H1 (cell line): ENCODE measurements around the gene ACVR1. TPM values are rescaled to one million over a fixed set of nuclear protein-coding genes. Genes with fewer than 3 reads are reported as not detected.

Source experiments
- CTCF ChIA-PET: fragments of 300-600 bp; sonication (Branson Sonifier 250); formaldehyde crosslinking; loops from one replicate; lab custom pipeline; 2021; ENCODE audit not compliant: partially characterized antibody; lab: Charles Lee
- POLR2A ChIA-PET: fragments of 300-600 bp; sonication (Branson Sonifier 250); formaldehyde crosslinking; loops from one replicate; lab custom pipeline; 2021; ENCODE audit warnings: inconsistent platforms; ENCODE audit not compliant: partially characterized antibody; lab: Charles Lee
- DNase-seq, 2 experiments: peaks; one replicate each; pipeline versions ENCODE4 v3.0.0 to v3.0.0-alpha.2; 2010 to 2022; ENCODE audit warnings: low spot score in 2 of 2, low read depth in 1 of 2, mixed read lengths in 1 of 2
- FAIRE-seq: peaks from 2 replicates; lab custom pipeline; 2011; peaks lifted over from hg19 to GRCh38; lab: Jason Lieb, UNC
- H2AFZ ChIP-seq: 2 replicates; pipeline ENCODE4 v1.8.1; 2012; ENCODE audit warnings: low read length, inconsistent platforms
- H2AK5ac ChIP-seq: 2 replicates; pipeline ENCODE4 v1.6.1; 2013; ENCODE audit warnings: low read depth, low read length
- H2BK120ac ChIP-seq: replicated peaks from 2 replicates; pipeline ENCODE3; 2013; ENCODE audit warnings: low read depth, low read length, inconsistent platforms
- H2BK12ac ChIP-seq: 2 replicates; pipeline ENCODE4 v1.6.1; 2013; ENCODE audit warnings: low read depth, low read length
- H2BK15ac ChIP-seq: 2 replicates; pipeline ENCODE4 v1.6.1; 2013; ENCODE audit warnings: low read length
- H2BK20ac ChIP-seq: 2 replicates; pipeline ENCODE4 v1.6.1; 2013; ENCODE audit warnings: low read length
- H2BK5ac ChIP-seq: 2 replicates; pipeline ENCODE4 v1.6.1; 2013; ENCODE audit warnings: low read depth, low read length
- H3K14ac ChIP-seq: 2 replicates; pipeline ENCODE4 v1.6.1; 2013; ENCODE audit warnings: inconsistent platforms; ENCODE audit not compliant: insufficient read length
- H3K18ac ChIP-seq: 2 replicates; pipeline ENCODE4 v1.6.1; 2013; ENCODE audit warnings: low read length; ENCODE audit errors: extremely low read depth
- H3K23ac ChIP-seq: 2 replicates; pipeline ENCODE4 v1.6.1; 2013; ENCODE audit warnings: inconsistent platforms; ENCODE audit not compliant: insufficient read length
- H3K23me2 ChIP-seq: 2 replicates; pipeline ENCODE4 v1.6.1; 2013; ENCODE audit warnings: low read depth, low read length
- H3K27ac ChIP-seq: 2 replicates; pipeline ENCODE4 v1.6.1; 2011; ENCODE audit warnings: low read depth, low read length, inconsistent platforms
- H3K27me3 ChIP-seq, 4 experiments: replicated peaks in 1 of 4; 1 replicate in 1 of 4; 2 replicates in 3 of 4; pipeline versions ENCODE4 v1.6.1 to v1.8.1; 2011 to 2013; ENCODE audit warnings: low read length in 3 of 4, mild to moderate bottlenecking in 3 of 4, inconsistent platforms in 2 of 4, mixed read lengths in 2 of 4, moderate library complexity in 1 of 4; ENCODE audit not compliant: control insufficient read depth in 3 of 4, insufficient read depth in 3 of 4; ENCODE audit errors: extremely low read depth in 1 of 4
- H3K36me3 ChIP-seq, 4 experiments: 2 replicates each; pipeline versions ENCODE4 v1.6.1 to v1.8.1; 2011 to 2013; ENCODE audit warnings: mild to moderate bottlenecking in 4 of 4, low read length in 3 of 4, moderate library complexity in 2 of 4, control low read depth in 1 of 4, inconsistent platforms in 1 of 4; ENCODE audit not compliant: insufficient read depth in 4 of 4, control insufficient read depth in 2 of 4
- H3K4ac ChIP-seq: replicated peaks from 2 replicates; pipeline ENCODE3; 2013; ENCODE audit warnings: low read length, low read depth, mixed read lengths, inconsistent platforms; ENCODE audit not compliant: insufficient read length
- H3K4me1 ChIP-seq, 4 experiments: replicated peaks in 1 of 4; 1 replicate in 1 of 4; 2 replicates in 3 of 4; pipeline versions ENCODE4 v1.6.1 to v1.8.1; 2011 to 2013; ENCODE audit warnings: low read length in 3 of 4, inconsistent platforms in 2 of 4, mixed read lengths in 1 of 4; ENCODE audit not compliant: insufficient read depth in 4 of 4, control insufficient read depth in 3 of 4
- H3K4me2 ChIP-seq, 2 experiments: 2 replicates each; pipeline versions ENCODE4 v1.6.1 to v1.8.1; 2011 to 2013; ENCODE audit warnings: low read depth in 2 of 2, low read length in 2 of 2, control low read depth in 1 of 2, inconsistent platforms in 1 of 2, mild to moderate bottlenecking in 1 of 2; ENCODE audit not compliant: insufficient read depth in 1 of 2
- H3K4me3 ChIP-seq, 4 experiments: fragments of 200-600, 300-600 bp in 1 of 4; sonication (generic), shearing (Covaris generic), sonication (Bioruptor Twin) in 1 of 4; 2 replicates each; pipeline versions ENCODE4 v1.5.1 to v1.8.1; 2011 to 2016; ENCODE audit warnings: low read length in 4 of 4, low read depth in 3 of 4, control low read depth in 2 of 4, inconsistent platforms in 2 of 4, mild to moderate bottlenecking in 2 of 4, mixed read lengths in 1 of 4, moderate library complexity in 1 of 4; ENCODE audit not compliant: insufficient read depth in 2 of 4; ENCODE audit errors: extremely low read depth in 1 of 4
- H3K56ac ChIP-seq: replicated peaks from 2 replicates; pipeline ENCODE3; 2013; ENCODE audit warnings: low read depth, mild to moderate bottlenecking, mixed read lengths, low read length, inconsistent platforms; ENCODE audit not compliant: insufficient read length
- H3K79me1 ChIP-seq: 2 replicates; pipeline ENCODE4 v1.6.1; 2013; ENCODE audit warnings: low read depth, low read length, control low read depth
- H3K79me2 ChIP-seq, 2 experiments: 2 replicates each; pipeline versions ENCODE4 v1.6.1 to v1.8.1; 2012 to 2013; ENCODE audit warnings: low read length in 2 of 2, mild to moderate bottlenecking in 2 of 2, inconsistent platforms in 1 of 2; ENCODE audit not compliant: insufficient read depth in 2 of 2, control insufficient read depth in 1 of 2
- H3K9ac ChIP-seq, 4 experiments: replicated peaks in 1 of 4; 1 replicate in 1 of 4; 2 replicates in 3 of 4; pipeline versions ENCODE4 v1.6.1 to v1.8.1; 2011 to 2013; ENCODE audit warnings: low read depth in 3 of 4, low read length in 3 of 4, control low read depth in 2 of 4, mild to moderate bottlenecking in 2 of 4, moderate library complexity in 2 of 4, inconsistent platforms in 1 of 4; ENCODE audit errors: extremely low read depth in 1 of 4
- H3K9me3 ChIP-seq, 2 experiments: 2 replicates each; pipeline versions ENCODE4 v1.6.1 to v1.8.1; 2012 to 2013; ENCODE audit warnings: mild to moderate bottlenecking in 2 of 2, moderate library complexity in 2 of 2, control low read depth in 1 of 2, inconsistent platforms in 1 of 2, low read depth in 1 of 2, low read length in 1 of 2, mixed read lengths in 1 of 2; ENCODE audit not compliant: insufficient read depth in 2 of 2
- H4K20me1 ChIP-seq, 2 experiments: replicated peaks in 1 of 2; 2 replicates each; pipeline versions ENCODE3 to v1.8.1; 2011 to 2013; ENCODE audit warnings: inconsistent platforms in 2 of 2, low read length in 2 of 2, mild to moderate bottlenecking in 1 of 2; ENCODE audit not compliant: insufficient read depth in 2 of 2, control insufficient read depth in 1 of 2
- H4K5ac ChIP-seq: 2 replicates; pipeline ENCODE4 v1.6.1; 2013; ENCODE audit warnings: low read length, low read depth, mixed read lengths, inconsistent platforms; ENCODE audit not compliant: insufficient read length
- H4K8ac ChIP-seq: 2 replicates; pipeline ENCODE4 v1.8.0; 2013; ENCODE audit warnings: mild to moderate bottlenecking, moderate library complexity, low read length, inconsistent platforms; ENCODE audit not compliant: insufficient read depth; ENCODE audit errors: extremely low read depth
- H4K91ac ChIP-seq: replicated peaks from 2 replicates; pipeline ENCODE3; 2013; ENCODE audit warnings: low read length, mixed read lengths, inconsistent platforms; ENCODE audit not compliant: insufficient read length
- EGR1 ChIP-seq: IDR thresholded peaks from 2 replicates; pipeline ENCODE4 v1.6.1; 2011; ENCODE audit warnings: low read depth, low read length, borderline replicate concordance
- SP1 ChIP-seq: IDR thresholded peaks from 2 replicates; pipeline ENCODE4 v1.6.1; 2011; ENCODE audit warnings: low read depth, low read length
- WGBS, 2 experiments: shearing (Covaris generic) in 1 of 2; methylation state at CpG; one replicate each; pipeline versions ENCODE4 v1.1.6 to v1.1.7; 2013 to 2015; ENCODE audit warnings: low lambda C conversion rate in 2 of 2, mixed read lengths in 2 of 2, inconsistent platforms in 1 of 2, low coverage in 1 of 2, missing lambda C conversion rate in 1 of 2; ENCODE audit not compliant: insufficient replicate concordance in 2 of 2, insufficient coverage in 1 of 2, insufficient read length in 1 of 2; ENCODE audit errors: extremely low coverage in 1 of 2, missing lambda C conversion rate in 1 of 2; 5-methylcytosine and 5-hydroxymethylcytosine counted together
- polyA plus RNA-seq, 7 experiments: library from polyadenylated mRNA; depleted of rRNA in 3 of 7; stranded (reverse) in 5 of 7; unstranded in 2 of 7; fragments of >200 nt in 5 of 7; fragments of 200-250 nt in 2 of 7; gene quantifications; 1 replicate in 5 of 7; 2 replicates in 1 of 7; 4 replicates in 1 of 7; pipeline versions ENCODE4 v1.2.1 to v1.2.3, GENCODE V29; 2011 to 2013; ENCODE audit warnings: missing spikeins in 2 of 7, mixed read lengths in 2 of 7
- total RNA-seq: library from RNA; stranded (reverse); fragmentation: NEBNext Ultra II Directional; extraction: Animal tissue kit (Norgen Biotek cat#: 25700); gene quantifications from 2 replicates; pipeline ENCODE4 v1.2.1, GENCODE V29; 2021

ACVR1 gene
- total and polyA plus RNA-seq, 2 of the 8 experiments (the other 6 are each of a cell fraction or from before 2014, with no cell fraction given): 8.5 to 17.7 TPM

DNA sequence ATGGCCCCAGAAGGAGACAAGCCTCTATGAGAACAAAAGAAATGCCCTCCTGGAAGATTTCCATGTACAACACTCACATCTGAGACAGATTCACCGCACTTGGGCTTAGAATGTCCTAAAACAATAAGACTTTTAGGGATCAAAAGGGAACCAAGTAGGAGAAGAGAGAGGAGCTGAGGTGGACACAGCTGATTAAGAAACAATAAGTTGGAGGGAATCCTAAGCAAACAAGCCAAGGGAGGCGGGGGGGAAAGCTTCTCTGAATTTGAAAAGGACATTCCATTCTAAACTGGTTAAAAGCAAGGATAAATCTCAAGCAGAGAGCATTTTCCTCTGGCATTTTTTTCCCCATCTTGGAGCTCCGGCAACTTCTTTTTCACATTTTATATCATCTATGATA lies 9.9 kb downstream of the ACVR1 start:
- CTCF ChIA-PET: interaction anchor here (1.5 to 2.4 kb wide), 4 partner anchors 11 to 38 kb away, joined by 4 to 8 read pairs (median 5); partner anchors contain the start of gene ACVR1
- Histone ChIP-seq H3K9me3 (no peaks in the 10 kb centered on the region), H3K9ac (no peak overlapping the region), H3K4me1 (peaks cover 3 to 16% (median 7%) of the 10 kb centered on the region in 4 experiments; a peak in 6 of 7 replicates), H3K23me2 (no peaks in the 10 kb centered on the region), H3K4me2 (peak overlapping the region; percentile 43 to 50), H2BK20ac (no peak overlapping the region), H3K56ac (no peak overlapping the region), H2AFZ (no peak overlapping the region), H3K79me2 (peaks cover 0 to 67% of the 10 kb centered on the region in 2 experiments; a peak in 2 of 4 replicates), H3K27me3 (no peaks in the 10 kb centered on the region), H3K36me3 (no peaks in the 10 kb centered on the region), H4K20me1 (peaks cover 0 to 1% of the 10 kb centered on the region in 2 experiments), H3K14ac (no peak overlapping the region), H4K5ac (no peak overlapping the region), H2BK12ac (no peak overlapping the region), H4K8ac (no peak overlapping the region), H3K4ac (no peak overlapping the region), H3K79me1 (no peaks in the 10 kb centered on the region; the same call in 1 of the 2 replicates), H2BK5ac (no peak overlapping the region), H2BK15ac (no peak overlapping the region), H2BK120ac (no peak overlapping the region), H2AK5ac (no peak overlapping the region), H3K18ac (no peak overlapping the region), H3K27ac (0 out of 2 replicates have a peak overlapping the region, but pooled peaks have one; percentile 5), H4K91ac (no peak overlapping the region), H3K23ac (no peak overlapping the region), H3K4me3 (no peak overlapping the region; a peak in 1 of 8 replicates)
- POLR2A ChIA-PET: interaction anchor here (1.2 kb wide), 1 partner anchor 10 kb away, joined by 8 read pairs; the partner anchor contains the start of gene ACVR1
- DNase-seq (no peak), FAIRE-seq (peak; percentile 32)
- 43% methylated on average over 3 of the region's 3 CpGs; no CpG with 5 or more reads in 1 of the 2 experiments for WGBS, 2 experiments
- TF ChIP-seq SP1: peak; percentile 21; the same call in 1 of the 2 replicates
- TF ChIP-seq EGR1: no peak
